ENCODE data around the gene ABHD4.

DNA sequence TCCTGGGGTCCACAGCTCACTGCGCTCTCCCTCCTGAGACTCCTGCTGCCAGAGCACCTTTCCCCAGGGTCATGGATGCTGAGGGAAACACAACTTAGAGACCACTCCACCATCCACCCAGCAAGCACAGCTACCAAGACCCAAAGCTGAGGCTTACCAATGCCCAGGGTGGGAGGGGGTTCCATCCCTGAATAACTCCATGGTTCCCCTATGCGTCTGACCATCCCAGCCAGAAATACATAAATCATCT lies 45.3 kb upstream of the ABHD4 start:
- TF ChIP-seq POLR2A (IDR thresholded peaks at IDR 0.05; ENCODE audit: low read length): no peak
- no peak for TF ChIP-seq CTCF (IDR thresholded peaks at IDR 0.05)
- TF ChIP-seq MYC (IDR thresholded peaks at IDR 0.05; ENCODE audit: borderline replicate concordance, low read length): no peak
- no peak for TF ChIP-seq NR3C1 (IDR thresholded peaks at IDR 0.05)
- TF ChIP-seq ZFP36 (IDR thresholded peaks at IDR 0.05; ENCODE audit: borderline replicate concordance, partially characterized antibody): no peak
- no peak for TF ChIP-seq JUN (IDR thresholded peaks at IDR 0.05)
- TF ChIP-seq MAZ (IDR thresholded peaks at IDR 0.05; ENCODE audit: borderline replicate concordance, low read depth, low read length): no peak
- TF ChIP-seq SMC3 (IDR thresholded peaks at IDR 0.05): no peak
- no peak for TF ChIP-seq CEBPB (IDR thresholded peaks at IDR 0.05)
- TF ChIP-seq REST (IDR thresholded peaks at IDR 0.05): no peak
- no peak for TF ChIP-seq EP300 (IDR thresholded peaks at IDR 0.05)
- no peak for TF ChIP-seq CHD2 (IDR thresholded peaks at IDR 0.05; ENCODE audit: low read length, partially characterized antibody)
- no peak for TF ChIP-seq MAFK (IDR thresholded peaks at IDR 0.05; ENCODE audit: partially characterized antibody)

Measured in A549 (cell line).